GM12892 (cell line): ENCODE data around the gene EGFLAM.

Source experiments
- DNase-seq: peaks from one replicate; pipeline ENCODE4 v3.0.0; 2011; ENCODE audit not compliant: insufficient read length
- FAIRE-seq: peaks from 2 replicates; lab custom pipeline; 2011; peaks lifted over from hg19 to GRCh38; lab: Jason Lieb, UNC
- POLR2A ChIP-seq: IDR thresholded peaks from 2 replicates; pipeline ENCODE4 v1.6.1; 2011; ENCODE audit warnings: low read depth, low read length, control low read depth
- POLR2AphosphoS5 ChIP-seq: IDR thresholded peaks from 2 replicates; pipeline ENCODE4 v1.6.1; 2011; ENCODE audit warnings: low read depth, low read length, control low read depth
- TAF1 ChIP-seq: IDR thresholded peaks from 2 replicates; pipeline ENCODE4 v1.6.1; 2011; ENCODE audit warnings: low read depth, mild to moderate bottlenecking, control low read depth, low read length, borderline replicate concordance

The EGFLAM gene

DNA sequence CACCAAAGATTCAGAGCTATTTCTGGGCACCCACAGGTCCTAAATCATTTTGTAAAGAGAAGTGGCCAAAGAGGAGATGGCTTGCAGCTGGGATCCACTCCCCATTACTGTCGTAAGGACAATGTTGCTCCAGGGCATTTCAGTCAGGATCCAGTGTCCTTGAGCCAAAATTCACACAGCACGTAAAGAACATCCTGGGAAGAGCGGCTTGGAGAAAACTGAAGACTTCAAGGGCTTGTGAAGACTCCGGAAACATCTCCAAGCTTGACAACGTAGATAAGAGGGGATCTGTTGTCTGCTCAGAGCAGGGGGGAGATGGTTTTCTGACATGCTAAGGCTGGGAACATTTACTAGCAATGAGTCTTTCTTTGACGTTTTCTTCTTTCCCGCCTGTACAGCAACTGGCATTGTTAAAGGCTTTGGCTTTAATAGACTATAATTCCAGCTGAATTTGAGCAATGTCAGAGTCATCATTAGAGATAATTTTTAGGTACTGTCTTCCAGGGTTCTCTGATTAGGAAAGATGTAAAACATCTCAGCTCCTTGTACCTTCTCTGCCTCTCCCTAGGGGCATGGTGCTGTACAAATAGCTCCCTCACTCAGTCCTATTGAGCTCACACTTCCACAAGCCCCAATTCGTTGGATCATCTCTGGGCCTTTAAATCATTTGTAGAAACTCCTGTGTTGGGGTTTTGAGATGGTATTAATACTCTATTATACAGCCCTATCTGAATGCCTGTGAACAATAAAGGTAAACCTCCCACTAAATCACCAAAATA is 39.7 kb downstream of the EGFLAM start:
- no peak for TF ChIP-seq TAF1
- TF ChIP-seq POLR2A, result no peak
- TF ChIP-seq POLR2AphosphoS5, result no peak
- DNase-seq (no peak), FAIRE-seq (no peak)

DNA sequence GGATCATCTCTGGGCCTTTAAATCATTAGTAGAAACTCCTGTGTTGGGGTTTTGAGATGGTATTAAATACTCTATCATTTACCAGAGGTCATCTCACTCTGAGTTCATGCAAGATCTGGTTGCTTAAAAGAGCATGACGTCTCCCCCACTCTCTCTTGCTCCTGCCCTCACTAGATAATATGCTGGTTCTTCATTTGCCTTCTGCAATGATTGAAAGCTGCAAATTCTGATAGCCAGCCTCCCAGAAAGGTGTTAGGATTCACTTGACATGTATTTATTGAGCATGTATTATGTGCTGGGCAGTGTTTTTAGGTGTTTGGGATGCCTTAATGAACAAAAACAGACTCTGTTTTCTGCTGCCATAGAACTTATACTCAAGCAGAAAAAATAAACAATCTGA is 41.2 kb downstream of the EGFLAM start:
- FAIRE-seq, result no peak

DNA sequence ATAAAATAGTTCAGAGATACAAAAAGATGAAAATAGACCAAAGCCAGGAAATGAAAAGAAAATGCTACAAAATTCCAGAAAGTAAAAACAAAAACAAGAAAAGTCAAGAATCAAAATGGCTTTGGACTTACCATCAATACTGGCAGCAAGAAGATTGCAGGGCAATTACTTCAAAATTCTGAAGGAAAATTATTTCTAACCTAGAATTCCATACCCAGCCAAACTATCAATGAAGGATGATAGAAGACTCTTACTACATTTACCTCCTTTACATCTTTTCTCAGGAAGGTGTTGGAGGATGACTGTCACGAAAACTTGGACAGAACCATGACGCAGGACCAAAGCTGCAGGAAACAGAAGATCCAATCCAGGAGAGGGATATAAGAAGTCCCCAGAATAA is 46.8 kb downstream of the EGFLAM start:
- DNase-seq (no peak), FAIRE-seq (no peak)

More for the DNA sequence above, 41.2 kb downstream of the EGFLAM start:
- TF ChIP-seq POLR2A (no peak), POLR2AphosphoS5 (no peak), TAF1 (no peak)
- DNase-seq, result no peak

GRCh38 chr5:38307845-38308244 is 49.5 kb downstream of the EGFLAM start:
- DNase-seq (no peak), FAIRE-seq (no peak)
- TF ChIP-seq POLR2AphosphoS5 (no peak), TAF1 (no peak), POLR2A (no peak)

More for the DNA sequence above, 46.8 kb downstream of the EGFLAM start:
- no peak for TF ChIP-seq POLR2A
- TF ChIP-seq POLR2AphosphoS5, result no peak
- no peak for TF ChIP-seq TAF1

DNA sequence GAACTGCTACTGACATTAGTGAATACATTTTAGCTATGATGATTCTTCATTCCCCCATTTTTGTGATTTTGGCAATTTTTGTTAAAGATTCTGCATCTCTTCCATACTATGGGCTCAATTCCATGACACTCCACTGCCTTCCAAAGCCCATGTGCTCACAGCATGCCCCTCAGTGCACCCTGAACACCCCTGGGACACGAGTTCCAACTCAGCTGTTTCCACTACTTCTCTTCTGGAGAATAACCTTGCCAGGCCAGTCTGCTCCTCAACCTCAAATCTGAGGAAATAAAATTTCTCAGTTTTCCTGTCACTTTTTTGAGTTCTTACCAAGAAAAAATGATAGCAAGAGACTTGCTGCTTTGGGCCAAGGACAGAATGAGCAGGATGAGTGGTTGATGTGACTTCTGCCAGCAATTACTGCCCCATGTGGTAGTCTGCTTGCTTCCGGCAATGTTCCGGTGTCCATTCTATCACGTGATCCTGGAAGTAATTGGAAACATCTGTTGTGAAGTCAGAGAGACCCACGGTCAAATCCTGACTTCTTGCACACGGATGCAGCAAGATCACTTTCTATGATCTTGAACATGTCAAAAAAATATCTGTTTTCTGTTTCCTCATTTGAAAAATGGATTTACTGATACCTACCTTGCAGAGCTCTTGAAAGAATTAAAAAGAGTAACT is 58.3 kb downstream of the EGFLAM start:
- TF ChIP-seq POLR2A, result no peak
- TF ChIP-seq POLR2AphosphoS5, result no peak
- no peak for TF ChIP-seq TAF1
- no peak for FAIRE-seq
- DNase-seq, result no peak

- DNase-seq (no peak), FAIRE-seq (no peak)
- no peak for TF ChIP-seq POLR2A
- no peak for TF ChIP-seq TAF1
- no peak for TF ChIP-seq POLR2AphosphoS5
Measured at GRCh38 chr5:38317868-38318267, 59.5 kb downstream of the EGFLAM start.

GRCh38 chr5:38319491-38319890 is 61.1 kb downstream of the EGFLAM start:
- TF ChIP-seq TAF1, result no peak
- no peak for TF ChIP-seq POLR2A
- FAIRE-seq (no peak), DNase-seq (no peak)

DNA sequence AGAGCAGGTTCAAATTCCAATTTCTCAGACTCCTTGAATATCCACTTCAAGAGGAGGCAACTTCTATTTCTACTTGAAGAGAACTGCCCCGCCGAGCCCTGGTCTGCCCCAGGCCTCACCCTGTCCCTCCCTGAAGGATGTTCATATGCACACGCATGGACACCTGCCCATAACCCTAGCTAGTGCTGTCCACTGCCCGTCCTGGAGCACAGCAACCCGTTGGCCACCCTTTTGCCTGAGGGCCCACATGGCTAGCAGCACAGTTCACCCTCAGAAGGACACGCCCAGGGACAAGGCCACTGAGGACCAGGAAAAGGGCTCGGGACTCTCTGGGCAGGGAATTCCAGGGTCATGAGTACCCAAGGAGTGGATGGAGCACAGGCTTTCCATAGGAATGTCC is 63.6 kb downstream of the EGFLAM start:
- no peak for TF ChIP-seq TAF1
- FAIRE-seq, result no peak
- DNase-seq, result no peak

- DNase-seq, result no peak
- no peak for TF ChIP-seq POLR2A
- TF ChIP-seq TAF1, result no peak
- TF ChIP-seq POLR2AphosphoS5, result no peak
- FAIRE-seq, result no peak
Measured at GRCh38 chr5:38323645-38324295, 65.4 kb downstream of the EGFLAM start.

- TF ChIP-seq POLR2AphosphoS5 (no peak), TAF1 (no peak), POLR2A (no peak)
- FAIRE-seq, result no peak
- no peak for DNase-seq
Measured at GRCh38 chr5:38329132-38329715, 70.9 kb downstream of the EGFLAM start.

GRCh38 chr5:38330207-38330606 is 71.8 kb downstream of the EGFLAM start:
- TF ChIP-seq TAF1 (no peak), POLR2A (no peak), POLR2AphosphoS5 (no peak)
- no peak for FAIRE-seq
- DNase-seq, result no peak
